ENCODE measurements around the gene SMIM35.

SMIM35 gene

GRCh38 chr11:118057251-118058145, 29.3 kb downstream of the SMIM35 start:
- no peak for DNase-seq (ENCODE audit: low spot score)

GRCh38 chr11:118056806-118057205, 30.0 kb downstream of the SMIM35 start:
- no peak for DNase-seq (ENCODE audit: low spot score)

GRCh38 chr11:118055966-118056365, 30.8 kb downstream of the SMIM35 start:
- DNase-seq (ENCODE audit: low spot score) = no peak

- no peak for DNase-seq (ENCODE audit: low spot score)
Observed at GRCh38 chr11:118054712-118055640, 31.8 kb downstream of the SMIM35 start.

GRCh38 chr11:118052581-118053206, 34.1 kb downstream of the SMIM35 start:
- DNase-seq (ENCODE audit: low spot score) = no peak

- DNase-seq (ENCODE audit: low spot score) = peak; percentile 91
Observed at GRCh38 chr11:118051611-118052461, 34.9 kb downstream of the SMIM35 start.

- no peak for DNase-seq (ENCODE audit: low spot score)
Observed at GRCh38 chr11:118051136-118051610, 35.6 kb downstream of the SMIM35 start.

GRCh38 chr11:118050208-118050891, 36.4 kb downstream of the SMIM35 start:
- no peak for DNase-seq (ENCODE audit: low spot score)

- no peak for DNase-seq (ENCODE audit: low spot score)
Observed at GRCh38 chr11:118049771-118050170, 37.0 kb downstream of the SMIM35 start.

GRCh38 chr11:118048472-118049370, 38.0 kb downstream of the SMIM35 start:
- DNase-seq (ENCODE audit: low spot score) = no peak

- no peak for DNase-seq (ENCODE audit: low spot score)
Observed at GRCh38 chr11:118047749-118048148, 39.0 kb downstream of the SMIM35 start.

GRCh38 chr11:118046964-118047700, 39.6 kb downstream of the SMIM35 start:
- no peak for DNase-seq (ENCODE audit: low spot score)

GRCh38 chr11:118046051-118046963, 40.5 kb downstream of the SMIM35 start:
- DNase-seq (ENCODE audit: low spot score) = peak; percentile 80

- peak; percentile 61 for DNase-seq (ENCODE audit: low spot score)
Observed at GRCh38 chr11:118045191-118045590, 41.6 kb downstream of the SMIM35 start.

- DNase-seq (ENCODE audit: low spot score) = peak; percentile 38
Observed at GRCh38 chr11:118042796-118043195, 44.0 kb downstream of the SMIM35 start.

- DNase-seq (ENCODE audit: low spot score) = peak; percentile 64
Observed at GRCh38 chr11:118042141-118042540, 44.6 kb downstream of the SMIM35 start.

GRCh38 chr11:118033443-118033842, 53.3 kb downstream of the SMIM35 start:
- DNase-seq (ENCODE audit: low spot score) = no peak

- DNase-seq (ENCODE audit: low spot score) = no peak
Observed at GRCh38 chr11:118028626-118029025, 58.1 kb downstream of the SMIM35 start.

All from CD4-positive, alpha-beta T cell treated with Interleukin-2 at 100 ng/mL for 4 hours (primary cell).